ENCODE measurements around the gene PCGF2.
A peak's percentile ranks its signal among the peaks of the same experiment; 100 is the strongest.

Gene PCGF2

DNA sequence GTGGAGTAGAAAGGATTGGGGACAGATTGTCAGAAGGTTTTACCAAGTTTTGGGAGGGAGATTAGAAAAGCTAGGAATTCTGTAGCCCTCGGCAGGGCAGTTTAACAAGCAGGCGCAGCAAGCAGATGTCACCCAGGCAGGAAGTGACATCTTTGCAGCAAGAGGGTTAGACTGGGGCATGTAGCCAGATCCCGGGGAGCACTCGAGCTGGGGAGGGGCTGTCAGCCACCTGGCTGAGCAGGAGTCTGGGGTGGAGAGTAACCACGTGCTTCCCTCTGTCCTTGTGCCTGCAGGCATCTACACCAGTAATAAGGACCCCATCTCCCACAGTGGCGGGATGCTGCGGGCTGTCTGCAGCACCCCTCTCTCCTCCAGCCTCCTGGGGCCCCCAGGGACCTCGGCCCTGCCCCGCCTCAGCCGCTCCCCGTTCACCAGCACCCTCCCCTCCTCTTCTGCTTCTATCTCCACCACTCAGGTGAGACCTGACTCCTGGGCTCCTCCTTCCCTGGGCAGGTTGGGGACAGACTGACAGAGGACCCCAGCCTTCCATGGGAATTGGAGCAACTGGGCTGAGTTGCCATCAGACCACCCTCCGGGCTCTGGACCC lies 30.9 kb downstream of the PCGF2 start:
- no peak for DNase-seq (ENCODE audit: low read depth)

DNA sequence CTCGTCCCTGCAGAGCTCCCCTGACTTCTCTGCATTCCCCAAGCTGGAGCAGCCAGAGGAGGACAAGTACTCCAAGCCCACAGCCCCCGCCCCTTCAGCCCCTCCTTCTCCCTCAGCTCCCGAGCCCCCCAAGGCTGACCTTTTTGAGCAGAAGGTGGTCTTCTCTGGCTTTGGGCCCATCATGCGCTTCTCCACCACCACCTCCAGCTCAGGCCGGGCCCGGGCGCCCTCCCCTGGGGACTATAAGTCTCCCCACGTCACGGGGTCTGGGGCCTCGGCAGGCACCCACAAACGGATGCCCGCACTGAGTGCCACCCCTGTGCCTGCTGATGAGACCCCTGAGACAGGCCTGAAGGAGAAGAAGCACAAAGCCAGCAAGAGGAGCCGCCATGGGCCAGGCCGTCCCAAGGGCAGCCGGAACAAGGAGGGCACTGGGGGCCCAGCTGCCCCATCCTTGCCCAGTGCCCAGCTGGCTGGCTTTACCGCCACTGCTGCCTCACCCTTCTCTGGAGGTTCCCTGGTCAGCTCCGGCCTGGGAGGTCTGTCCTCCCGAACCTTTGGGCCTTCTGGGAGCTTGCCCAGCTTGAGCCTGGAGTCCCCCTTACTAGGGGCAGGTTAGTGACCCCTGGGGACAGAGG lies 31.6 kb downstream of the PCGF2 start:
- DNase-seq (ENCODE audit: low read depth): no peak

DNA sequence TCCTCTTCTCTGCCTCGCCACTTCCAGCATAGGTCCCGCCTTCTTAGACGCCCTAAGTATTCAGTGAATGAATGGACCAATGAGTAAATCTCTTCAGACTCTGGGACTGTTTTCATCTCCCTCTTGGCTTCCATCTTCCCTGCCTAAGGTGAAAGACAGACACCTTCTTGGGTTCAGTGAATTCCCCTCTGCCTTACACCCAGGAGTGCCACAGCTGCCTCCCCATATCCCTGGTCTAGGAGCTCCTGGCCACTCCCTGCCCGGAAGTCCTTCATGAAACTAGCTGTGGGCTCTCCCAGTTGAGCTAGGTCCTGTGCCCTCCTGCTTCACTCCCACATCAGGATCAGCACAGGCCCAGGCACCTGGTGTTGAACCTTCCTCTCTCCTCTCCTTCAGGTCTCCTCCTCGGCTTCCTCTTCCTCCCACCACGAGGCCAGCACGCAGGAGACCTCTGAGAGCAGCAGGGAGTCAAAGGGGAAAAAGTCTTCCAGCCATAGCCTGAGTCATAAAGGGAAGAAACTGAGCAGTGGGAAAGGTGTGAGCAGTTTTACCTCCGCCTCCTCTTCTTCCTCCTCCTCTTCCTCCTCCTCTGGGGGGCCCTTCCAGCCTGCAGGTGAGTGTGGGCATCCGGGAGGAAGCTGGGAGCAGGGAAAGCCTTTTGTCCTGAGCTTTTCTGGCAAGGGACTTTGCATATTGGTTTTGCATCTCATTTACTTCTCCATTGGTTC lies 32.8 kb downstream of the PCGF2 start:
- DNase-seq (ENCODE audit: low read depth): no peak

DNA sequence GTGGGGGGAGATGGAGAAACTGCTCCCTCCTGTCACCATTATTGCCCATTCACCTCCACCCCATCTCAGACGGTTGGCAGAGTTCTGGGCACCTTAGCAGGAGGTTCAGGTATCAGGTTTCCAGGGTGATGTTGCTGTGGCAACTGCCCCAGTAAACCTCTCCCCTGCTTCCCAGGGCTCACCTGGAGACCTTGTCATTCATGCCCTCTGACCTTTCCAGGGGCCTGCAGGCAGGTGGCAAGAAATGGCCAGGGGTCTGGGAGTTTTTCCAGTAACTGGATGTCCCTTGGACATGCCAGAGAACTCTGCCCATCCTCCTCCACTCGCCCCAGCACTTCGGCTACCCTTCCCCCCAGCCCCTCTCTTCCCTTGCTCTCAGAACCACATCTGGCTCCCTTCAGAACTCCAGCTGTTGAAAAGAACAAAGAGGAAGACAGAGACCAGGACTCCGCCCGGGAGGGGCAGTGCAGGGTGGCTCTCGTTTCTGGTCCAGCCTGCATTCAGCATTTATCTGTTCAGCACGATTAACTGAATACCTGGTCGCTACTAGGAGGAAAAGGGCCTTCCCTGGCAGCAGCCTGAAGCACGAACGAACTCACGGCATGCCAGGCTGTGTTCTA lies 34.6 kb downstream of the PCGF2 start:
- no peak for DNase-seq (ENCODE audit: low read depth)

DNA sequence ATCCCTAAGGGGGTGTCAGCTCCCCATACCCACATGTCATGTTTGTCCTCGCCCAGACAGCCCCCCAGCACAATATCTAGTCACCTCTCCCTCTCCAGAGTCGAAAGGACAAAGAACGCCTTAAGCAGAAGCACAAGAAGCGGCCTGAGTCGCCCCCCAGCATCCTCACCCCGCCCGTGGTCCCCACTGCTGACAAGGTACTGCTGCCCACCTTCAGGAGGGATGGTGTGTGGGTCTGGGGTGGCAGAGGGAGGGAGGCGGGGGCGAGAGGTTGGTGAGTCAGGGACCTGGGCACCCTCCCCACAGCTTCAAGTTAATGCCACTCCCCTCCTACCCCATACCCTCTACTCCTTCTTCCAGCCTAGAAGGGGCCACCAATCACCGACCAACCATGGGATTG lies 35.5 kb downstream of the PCGF2 start:
- DNase-seq (ENCODE audit: low read depth): no peak

DNA sequence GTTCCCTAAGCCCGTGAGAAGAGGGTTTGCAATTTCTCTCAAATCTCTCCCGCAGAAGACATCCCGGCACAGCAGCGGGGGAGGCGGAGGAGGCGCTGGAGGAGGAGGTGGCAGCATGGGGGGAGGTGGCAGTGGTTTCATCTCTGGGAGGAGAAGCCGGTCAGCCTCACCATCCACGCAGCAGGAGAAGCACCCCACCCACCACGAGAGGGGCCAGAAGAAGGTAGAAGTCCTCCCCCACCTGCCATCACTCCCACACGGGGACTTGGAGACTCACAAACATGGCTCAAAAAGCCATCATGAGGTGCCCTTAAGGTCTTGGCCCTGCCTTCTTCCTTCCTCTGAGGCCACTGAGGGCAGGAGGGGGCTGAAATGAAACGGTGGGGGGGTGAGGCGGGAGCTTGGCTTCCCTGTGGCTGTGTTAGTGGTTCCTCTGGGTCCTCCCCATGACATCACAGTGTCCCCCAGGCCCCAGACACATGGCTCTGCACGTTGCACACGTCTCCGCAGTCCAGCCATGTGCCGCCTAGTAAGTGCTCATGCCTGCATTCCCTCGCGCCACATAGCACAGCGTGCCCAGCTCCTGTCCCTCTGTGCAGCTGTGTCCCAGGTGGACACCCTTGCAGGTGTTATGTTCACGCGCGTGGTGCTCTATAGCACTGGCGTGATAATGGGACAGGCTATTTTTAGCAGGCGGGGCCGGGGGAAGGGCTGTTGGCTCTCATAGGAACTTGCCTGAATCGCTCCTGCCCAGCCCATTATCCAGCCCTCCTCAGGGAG lies 36.2 kb downstream of the PCGF2 start:
- DNase-seq (ENCODE audit: low read depth): no peak

DNA sequence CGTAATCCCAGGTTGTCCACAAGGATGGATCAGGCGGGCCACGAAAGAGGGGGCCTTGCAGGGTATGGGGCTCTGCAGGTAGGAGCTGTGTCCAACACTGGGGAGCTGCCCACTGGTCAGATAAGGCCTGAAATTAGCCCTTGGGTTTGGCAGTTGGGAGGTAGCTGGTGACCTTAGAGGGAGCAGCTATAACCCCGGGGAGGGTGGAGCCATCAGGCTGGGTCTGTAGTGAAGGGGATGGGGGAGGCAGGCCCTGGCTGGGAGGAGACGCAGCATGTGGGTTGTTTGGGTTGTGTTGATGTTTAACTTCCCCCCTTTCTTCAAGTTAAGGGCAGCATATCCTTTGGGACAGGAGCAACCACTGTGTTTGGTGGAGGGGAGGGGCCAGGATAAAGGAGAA lies 37.2 kb downstream of the PCGF2 start:
- DNase-seq (ENCODE audit: low read depth): no peak

DNA sequence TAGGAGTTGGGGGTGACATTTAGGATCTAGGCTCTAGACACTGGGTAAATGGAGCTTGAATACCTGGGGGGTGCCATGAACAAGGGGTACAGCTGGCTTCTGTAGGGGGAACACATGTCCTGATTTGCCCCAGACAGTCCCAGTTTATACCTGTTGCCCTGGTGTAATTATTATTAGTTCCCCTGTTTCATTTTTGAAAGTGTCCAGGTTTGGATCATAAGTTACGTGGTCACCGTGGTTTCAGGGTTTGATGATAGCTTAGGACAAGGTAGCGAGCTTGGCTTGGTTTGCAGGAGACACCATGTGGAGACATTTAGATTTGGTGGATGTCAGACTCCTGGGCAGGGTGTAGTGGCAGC lies 37.6 kb downstream of the PCGF2 start:
- DNase-seq (ENCODE audit: low read depth): no peak

DNA sequence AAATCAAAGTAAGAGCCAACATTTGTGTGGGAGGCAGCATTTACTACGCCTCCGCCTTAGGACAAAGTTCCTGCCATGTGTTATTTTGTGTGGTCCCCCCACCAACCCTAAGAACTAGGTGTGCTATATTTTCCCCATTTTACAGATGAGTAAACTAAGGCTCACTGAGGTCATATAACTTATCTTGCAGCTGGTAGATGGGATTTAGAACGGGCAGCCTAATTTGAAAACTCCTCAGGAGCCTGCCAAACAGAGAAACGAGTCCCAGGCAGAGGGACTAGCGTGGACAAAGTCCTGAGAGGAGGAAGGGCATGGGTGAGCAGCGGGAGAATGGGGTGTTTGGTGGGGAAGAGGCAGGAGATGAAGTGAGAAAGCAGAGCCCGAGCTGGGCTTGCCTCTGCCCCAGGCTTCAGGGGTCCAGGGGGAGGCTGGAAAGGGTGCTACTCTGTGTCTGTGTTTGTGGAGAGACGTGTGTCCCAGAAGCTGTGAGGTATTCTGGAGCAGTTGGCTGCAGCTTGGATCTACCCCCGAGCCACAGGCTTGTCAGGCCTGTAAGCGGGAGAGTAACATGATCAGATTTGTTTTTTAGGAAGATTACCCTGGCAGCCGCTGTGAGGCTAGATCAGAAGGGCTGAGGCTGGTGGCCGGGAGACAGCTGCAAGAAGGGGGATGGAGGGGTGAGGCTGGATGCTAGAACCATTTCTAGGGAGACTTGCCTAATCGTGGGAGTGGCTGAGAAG lies 38.1 kb downstream of the PCGF2 start:
- DNase-seq (ENCODE audit: low read depth): no peak

DNA sequence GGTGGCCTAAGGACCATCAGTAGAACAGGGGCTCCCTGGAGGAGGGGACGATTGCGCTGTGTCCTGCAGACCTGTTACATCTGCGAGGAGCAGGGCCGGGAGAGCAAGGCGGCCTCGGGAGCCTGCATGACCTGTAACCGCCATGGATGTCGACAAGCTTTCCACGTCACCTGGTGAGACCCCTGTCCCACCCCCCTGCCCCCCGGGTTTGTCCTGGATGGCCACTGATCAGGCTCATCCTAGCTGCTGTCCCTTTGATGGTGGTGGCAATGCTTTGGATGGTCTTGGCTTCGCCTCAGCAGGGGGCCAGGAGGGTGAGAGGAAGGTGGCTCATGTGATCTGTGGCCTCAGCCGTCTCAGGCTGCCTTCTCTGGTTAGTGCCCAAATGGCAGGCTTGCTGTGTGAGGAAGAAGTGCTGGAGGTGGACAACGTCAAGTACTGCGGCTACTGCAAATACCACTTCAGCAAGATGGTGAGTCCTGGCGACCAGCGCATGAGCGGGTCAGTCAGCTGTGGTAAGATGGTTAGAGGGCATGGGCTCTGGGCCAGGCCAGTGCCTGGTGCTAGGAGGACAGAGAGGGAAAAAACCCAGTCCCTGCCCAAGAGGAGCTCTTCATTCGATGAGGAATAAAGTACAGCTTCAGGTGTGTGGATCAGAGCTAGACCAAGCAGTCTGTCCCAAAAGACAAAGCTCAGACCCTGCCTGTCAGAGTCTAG lies 38.9 kb downstream of the PCGF2 start:
- no peak for DNase-seq (ENCODE audit: low read depth)

DNA sequence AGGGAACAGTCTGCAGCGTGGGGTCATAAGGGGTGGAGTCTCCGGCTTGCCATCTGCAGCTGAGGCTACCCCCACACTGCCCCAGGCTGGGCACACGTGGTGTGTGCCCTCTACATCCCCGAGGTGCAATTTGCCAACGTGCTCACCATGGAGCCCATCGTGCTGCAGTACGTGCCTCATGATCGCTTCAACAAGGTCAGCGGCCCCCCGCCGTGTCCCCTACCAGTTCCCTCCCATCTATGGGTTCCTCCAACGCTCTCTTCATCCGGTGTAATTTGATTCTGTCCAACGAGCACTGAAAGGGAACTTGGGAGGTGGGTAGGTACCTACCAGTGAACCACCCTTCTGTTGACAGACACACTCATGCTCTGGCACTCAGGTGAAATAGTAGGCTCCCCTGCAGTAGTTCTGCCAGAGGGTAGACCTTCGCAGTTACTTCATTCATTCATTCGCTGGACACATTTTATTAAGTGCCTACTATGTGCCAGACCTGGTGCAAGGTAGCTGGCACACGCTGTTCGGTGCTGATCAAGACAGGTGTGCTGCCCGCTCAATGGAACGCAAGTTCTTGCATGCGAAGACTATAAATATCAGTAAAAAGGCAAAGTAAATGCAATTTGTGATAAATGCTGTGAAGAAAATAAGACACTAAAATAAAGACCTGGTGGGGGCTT lies 40.3 kb downstream of the PCGF2 start:
- DNase-seq (ENCODE audit: low read depth): no peak

DNA sequence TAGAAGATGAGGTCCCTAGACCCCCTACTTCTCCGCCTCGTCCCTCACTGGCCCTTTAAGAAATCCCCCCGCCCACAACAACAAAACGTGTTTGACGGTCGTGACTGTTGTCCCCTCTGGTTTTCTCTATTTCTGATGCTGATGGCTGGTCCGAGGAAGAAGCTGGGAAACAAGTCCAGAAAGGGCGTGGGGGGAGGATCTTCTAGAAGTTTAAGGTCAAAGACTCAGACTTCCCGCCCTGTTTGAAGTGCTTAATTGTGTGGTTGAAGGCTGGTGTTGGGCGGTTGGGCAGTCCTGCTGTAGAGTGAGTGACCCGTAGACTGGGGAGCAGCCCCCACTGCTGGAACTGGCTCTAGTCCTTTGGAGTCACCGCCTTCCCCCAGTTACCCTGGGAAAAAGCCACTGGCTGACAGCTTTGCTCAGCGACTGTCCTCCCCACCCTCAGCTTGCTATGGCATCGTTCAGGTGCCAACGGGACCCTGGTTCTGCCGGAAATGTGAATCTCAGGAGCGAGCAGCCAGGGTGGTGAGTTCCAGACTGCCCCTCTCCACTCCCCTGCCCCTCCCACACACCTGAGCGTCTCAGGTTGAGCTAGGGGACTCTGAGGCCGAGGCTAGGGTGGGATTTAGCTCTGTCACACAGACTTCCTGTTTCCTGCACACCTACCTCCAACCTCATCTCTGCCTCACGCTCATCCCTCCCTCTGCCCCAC lies 41.5 kb downstream of the PCGF2 start:
- no peak for DNase-seq (ENCODE audit: low read depth)

DNA sequence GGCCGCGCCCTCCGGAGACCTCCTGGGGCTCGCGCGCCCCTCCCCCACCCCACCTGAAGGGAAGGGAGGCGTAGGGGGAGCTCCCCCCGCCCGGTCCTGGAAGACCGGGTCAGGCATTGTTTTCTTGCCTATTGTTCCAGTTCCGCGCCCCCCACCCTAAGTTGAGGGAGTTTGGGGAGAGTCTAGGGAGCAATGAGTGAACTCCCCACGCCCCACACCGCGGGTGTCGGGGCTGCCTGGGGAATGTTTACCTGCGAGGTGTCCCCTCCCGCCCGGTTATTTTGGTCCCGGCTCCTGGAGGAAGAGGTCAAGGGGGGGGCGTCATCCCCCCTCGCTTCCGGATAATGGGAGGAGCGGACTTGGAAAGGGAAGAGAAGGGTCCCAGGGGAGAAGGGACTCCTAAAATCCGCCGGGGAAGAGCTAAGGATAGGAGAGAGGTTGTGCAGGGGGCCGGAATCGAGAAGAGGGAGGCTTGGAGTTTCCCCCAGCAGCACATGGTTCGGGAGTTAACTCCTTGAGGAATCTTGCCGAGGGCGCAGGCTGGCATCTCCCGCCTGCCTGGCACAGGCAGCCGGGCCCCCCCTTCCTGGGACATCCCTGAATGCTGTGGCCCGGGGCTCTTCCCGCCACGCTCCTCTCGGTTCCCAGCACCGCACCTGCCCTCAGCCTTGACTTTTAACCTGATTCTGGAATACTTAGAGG lies 42.2 kb downstream of the PCGF2 start:
- DNase-seq (ENCODE audit: low read depth): no peak

DNA sequence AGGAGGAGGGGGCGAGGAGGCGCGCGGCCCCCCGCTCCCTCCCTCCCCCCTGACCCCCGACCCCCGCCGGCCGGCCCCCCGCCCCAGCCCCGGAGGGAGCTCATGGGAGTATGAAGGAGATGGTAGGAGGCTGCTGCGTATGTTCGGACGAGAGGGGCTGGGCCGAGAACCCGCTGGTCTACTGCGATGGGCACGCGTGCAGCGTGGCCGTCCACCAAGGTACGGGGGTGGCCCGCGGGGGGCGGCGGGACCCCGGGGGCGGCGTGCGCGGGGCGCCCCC lies 42.7 kb downstream of the PCGF2 start:
- no peak for DNase-seq (ENCODE audit: low read depth)

DNA sequence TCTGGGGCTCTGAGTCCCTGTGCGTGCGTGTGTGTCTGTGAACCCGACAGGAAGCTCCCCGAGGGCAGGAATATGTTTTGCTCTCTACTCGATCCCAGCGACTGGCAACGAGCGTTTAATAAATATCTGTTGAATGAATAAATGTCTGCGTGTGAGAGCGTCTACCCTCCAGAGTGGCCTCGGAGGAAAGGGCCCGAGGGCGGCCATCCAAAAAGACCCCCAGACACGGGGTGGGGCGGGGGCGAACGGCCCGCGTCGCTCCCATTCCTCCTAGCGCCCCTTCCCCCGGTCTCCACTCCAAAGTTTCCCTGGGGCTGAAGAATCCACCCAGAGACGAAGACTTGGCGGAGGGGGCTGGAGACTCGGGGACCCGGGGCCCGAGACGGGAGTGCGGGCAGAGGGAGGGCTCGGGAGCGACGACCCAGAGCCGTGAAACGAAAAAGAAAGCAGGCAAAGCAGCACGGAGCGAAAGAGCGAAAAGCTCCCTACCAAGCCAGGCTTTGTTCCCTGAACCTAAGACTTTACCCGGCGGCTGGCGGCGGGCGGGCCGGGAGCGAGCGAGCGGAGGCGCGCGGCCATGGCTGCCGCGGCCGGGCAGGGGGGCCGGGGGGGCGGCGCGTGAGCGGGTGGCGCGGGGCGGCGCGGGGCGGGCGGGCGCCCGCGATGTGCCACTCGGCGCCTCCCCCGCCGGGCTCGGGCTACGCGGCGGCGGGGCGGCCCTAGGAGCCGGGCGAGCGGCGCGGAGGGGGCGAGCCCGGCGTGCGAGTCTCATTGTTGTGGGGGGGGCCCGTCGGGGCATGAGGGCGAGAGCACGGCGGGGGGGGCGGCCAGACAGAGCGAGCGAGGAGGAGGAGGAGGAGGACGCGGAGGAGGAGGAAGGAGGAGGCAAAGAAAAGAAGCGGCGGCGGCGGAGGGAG lies 43.3 kb downstream of the PCGF2 start, which contains the start of gene MLLT6:
TSS of gene MLLT6 (plus strand) at position 668 of the 917 bp plus-strand sequence. CDS start 360 bp downstream, outside the sequence.
- DNase-seq (ENCODE audit: low read depth): peak; percentile 62

DNA sequence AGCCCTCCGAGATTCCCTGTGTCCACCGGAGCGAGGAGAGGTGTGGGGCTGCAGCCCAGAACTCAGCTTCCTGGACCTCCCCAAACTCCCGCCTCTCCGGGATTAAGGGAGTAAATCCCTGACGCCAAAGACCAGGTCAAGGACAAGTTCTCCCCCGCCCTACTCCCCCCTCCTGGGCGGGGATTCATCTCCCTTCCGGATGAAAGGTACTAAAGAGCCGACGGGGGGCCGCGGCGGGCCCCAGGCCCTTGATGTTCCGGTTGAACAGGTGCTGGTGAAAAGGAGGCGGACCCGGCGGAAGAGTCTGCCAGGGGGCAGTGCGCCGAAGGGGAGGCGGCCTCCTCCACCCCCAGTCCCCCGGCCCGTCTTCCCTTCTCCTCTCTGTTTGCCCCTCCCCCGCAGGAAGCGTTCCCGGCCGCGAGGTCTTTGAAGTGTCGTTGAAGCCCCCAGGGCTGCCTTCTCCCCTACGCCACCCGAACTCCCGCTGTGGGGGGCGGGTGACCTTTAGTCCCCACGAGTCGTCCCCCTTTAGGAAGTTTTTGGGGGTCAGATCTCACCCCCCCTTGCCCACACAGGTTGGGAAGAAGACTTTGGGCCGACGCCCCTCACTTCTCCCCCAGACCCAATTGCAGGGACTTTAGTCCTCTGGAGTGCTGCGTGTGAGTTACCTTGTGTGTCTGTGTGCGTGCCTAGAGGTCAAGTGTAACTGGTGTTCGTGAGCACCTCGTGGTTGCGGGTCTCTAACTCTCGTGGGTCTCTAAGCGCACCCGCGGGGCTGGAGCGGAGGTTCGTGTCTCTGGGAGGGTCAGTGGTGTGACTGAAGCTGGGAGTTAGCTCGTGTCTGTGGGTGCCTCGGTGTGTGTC lies 44.2 kb downstream of the PCGF2 start:
- peak; percentile 85 for DNase-seq (ENCODE audit: low read depth)
